Stomach (tissue), 9 donors: Measurements from ENCODE around the gene C1orf35. TPM values are rescaled to one million over a fixed set of nuclear protein-coding genes. Genes with fewer than 3 reads are reported as not detected.
A peak's percentile ranks its signal among the peaks of the same experiment; 100 is the strongest.

ENCODE experiments used
- DNase-seq, 2 donors: peaks; one replicate each; pipeline versions ENCODE4 v3.0.0 to v3.0.0-alpha.2; 2013 to 2019
- H3K27ac ChIP-seq, 5 donors: fragments of 200-600 bp in 4 of 5; sonication (generic) in 4 of 5; one replicate each; pipeline ENCODE4 v1.5.1; 2013 to 2019; ENCODE audit warnings: mild to moderate bottlenecking in 1 of 5, moderate library complexity in 1 of 5
- H3K27me3 ChIP-seq, 3 donors: fragments of 200-600 bp; sonication (generic); one replicate each; pipeline ENCODE4 v1.5.1; 2017 to 2019; ENCODE audit warnings: mixed run types in 1 of 3
- H3K36me3 ChIP-seq, 4 donors: fragments of 200-600 bp; sonication (generic); 1 replicate in 3 of 4; 2 replicates in 1 of 4; pipeline ENCODE4 v1.5.1; 2016 to 2019
- H3K4me1 ChIP-seq, 4 donors: fragments of 200-600 bp; sonication (generic); one replicate each; pipeline ENCODE4 v1.5.1; 2016 to 2019
- H3K4me3 ChIP-seq, 4 donors: fragments of 200-600 bp; sonication (generic) in 3 of 4; one replicate each; pipeline ENCODE4 v1.5.1; 2016 to 2019; ENCODE audit warnings: mild to moderate bottlenecking in 1 of 4
- H3K9me3 ChIP-seq, 4 donors: fragments of 200-600 bp; sonication (generic); one replicate each; pipeline ENCODE4 v1.5.1; 2016 to 2019
- EP300 ChIP-seq: sonication (generic); formaldehyde crosslinking; IDR thresholded peaks from one replicate; pipeline ENCODE4 v1.6.1; 2017; ENCODE audit warnings: antibody characterized with exemption
- POLR2A ChIP-seq, 4 donors: fragments of 450-650 bp; IDR thresholded peaks; one replicate each; pipeline ENCODE4 v1.6.1; 2016; ENCODE audit warnings: antibody characterized with exemption in 4 of 4, control low read depth in 2 of 4, mild to moderate bottlenecking in 1 of 4, moderate library complexity in 1 of 4
- POLR2AphosphoS5 ChIP-seq, 3 donors: sonication (generic); formaldehyde crosslinking; IDR thresholded peaks; one replicate each; pipeline ENCODE4 v1.6.1; 2016; ENCODE audit warnings: antibody characterized with exemption in 3 of 3
- WGBS, 5 donors: extraction: QIAGEN DNeasy Blood & Tissue Kit in 3 of 5; methylation state at CpG; one replicate each; pipeline versions ENCODE4 v1.1.5 to v1.1.7; 2013 to 2018; 5-methylcytosine and 5-hydroxymethylcytosine counted together
- intact Hi-C: fragments of 100-400 bp; cut with DNase I; formaldehyde crosslinking; loops from one replicate; pipeline ENCODE4 v1.15.1; 2023; ENCODE audit warnings: low total_unique reads
- polyA plus RNA-seq, 3 donors: library from polyadenylated mRNA; stranded (reverse); fragments of 200-250 nt; gene quantifications; one replicate each; pipeline ENCODE4 v1.2.3, GENCODE V29; 2013
- total RNA-seq, 5 donors: library from RNA; depleted of rRNA; stranded (reverse); fragments of >200 nt; gene quantifications; one replicate each; pipeline versions ENCODE4 v1.1.0 to v1.2.3, GENCODE V29; 2014 to 2016
- TF ChIP-seq, protein P1 (sequence below), 7 experiments: fragments of 450-650 bp in 4 of 7; fragments of 200-600 bp in 3 of 7; sonication (generic) in 3 of 7; IDR thresholded peaks; one replicate each; pipeline ENCODE4 v1.5.1; 2016 to 2019; ENCODE audit warnings: antibody characterized with exemption in 7 of 7, control low read depth in 2 of 7, mild to moderate bottlenecking in 1 of 7
- donor health status: healthy with polysubstance abuse.
- donor health status: Bipolar disorder and iron deficiency.
- donor health status: healthy.

C1orf35 gene
- total and polyA plus RNA-seq, 8 donors: 0.58 to 94.7 (median 11.8) TPM

DNA sequence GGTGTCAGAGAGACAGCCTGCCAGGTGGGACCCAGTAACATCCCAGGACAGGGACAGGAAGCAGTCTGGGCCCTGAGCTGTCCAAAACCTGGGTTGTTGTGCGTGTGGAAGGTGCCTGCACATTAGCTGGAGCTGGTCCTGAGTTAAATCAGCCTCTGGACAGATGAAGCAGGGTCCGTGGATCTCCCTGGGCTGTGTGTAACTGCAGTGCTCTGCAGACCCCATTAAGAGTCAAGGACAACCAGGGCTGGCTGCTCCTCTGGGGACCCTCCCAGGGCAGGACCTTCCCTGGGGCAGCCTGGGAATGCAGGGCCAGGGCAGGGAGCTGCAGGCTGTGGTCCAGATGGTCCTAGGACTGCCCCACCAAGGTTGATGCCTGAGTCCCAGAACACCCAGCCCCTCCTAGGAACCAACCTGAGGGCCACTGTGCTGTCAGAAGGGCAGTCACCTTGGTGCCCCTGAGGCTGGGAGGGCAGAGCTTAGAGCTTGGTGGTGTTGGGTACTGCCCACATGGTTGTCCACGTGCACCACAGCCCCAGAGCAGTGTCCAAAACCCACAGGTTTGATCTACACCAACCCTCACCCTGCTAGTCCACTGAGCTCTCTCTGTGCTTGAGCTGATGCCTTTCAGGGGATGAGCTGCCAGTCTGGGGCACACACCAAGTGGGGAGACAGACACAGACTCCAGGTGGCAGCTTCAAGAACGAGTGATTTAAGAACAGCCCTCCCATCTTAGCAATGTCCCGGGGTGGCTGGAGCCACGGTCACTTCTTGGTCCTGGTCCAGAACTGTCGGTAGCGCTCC, 3.1 kb upstream of the C1orf35 start:
- intact Hi-C loops: no loop called here
- Histone ChIP-seq H3K36me3 (peaks cover 14 to 33% (median 26%) of the 10 kb centered on the region in 4 donors), H3K4me1 (peaks cover 38 to 64% (median 55%) of the 10 kb centered on the region in 4 donors), H3K27ac (no peak overlapping the region), H3K27me3 (no peaks in the 10 kb centered on the region), H3K4me3 (no peak overlapping the region), H3K9me3 (no peaks in the 10 kb centered on the region)
- no peak for TF ChIP-seq POLR2A (IDR thresholded peaks at IDR 0.05)
- TF ChIP-seq POLR2AphosphoS5 (IDR thresholded peaks at IDR 0.05): no peak
- TF ChIP-seq EP300: no peak
- TF ChIP-seq, protein P1, sequence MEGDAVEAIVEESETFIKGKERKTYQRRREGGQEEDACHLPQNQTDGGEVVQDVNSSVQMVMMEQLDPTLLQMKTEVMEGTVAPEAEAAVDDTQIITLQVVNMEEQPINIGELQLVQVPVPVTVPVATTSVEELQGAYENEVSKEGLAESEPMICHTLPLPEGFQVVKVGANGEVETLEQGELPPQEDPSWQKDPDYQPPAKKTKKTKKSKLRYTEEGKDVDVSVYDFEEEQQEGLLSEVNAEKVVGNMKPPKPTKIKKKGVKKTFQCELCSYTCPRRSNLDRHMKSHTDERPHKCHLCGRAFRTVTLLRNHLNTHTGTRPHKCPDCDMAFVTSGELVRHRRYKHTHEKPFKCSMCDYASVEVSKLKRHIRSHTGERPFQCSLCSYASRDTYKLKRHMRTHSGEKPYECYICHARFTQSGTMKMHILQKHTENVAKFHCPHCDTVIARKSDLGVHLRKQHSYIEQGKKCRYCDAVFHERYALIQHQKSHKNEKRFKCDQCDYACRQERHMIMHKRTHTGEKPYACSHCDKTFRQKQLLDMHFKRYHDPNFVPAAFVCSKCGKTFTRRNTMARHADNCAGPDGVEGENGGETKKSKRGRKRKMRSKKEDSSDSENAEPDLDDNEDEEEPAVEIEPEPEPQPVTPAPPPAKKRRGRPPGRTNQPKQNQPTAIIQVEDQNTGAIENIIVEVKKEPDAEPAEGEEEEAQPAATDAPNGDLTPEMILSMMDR (IDR thresholded peaks at IDR 0.05): no peak
- no peak for DNase-seq
- 82 to 89% (median 85%) methylated on average over 3 to 8 of the region's 8 CpGs for WGBS, 5 donors

DNA sequence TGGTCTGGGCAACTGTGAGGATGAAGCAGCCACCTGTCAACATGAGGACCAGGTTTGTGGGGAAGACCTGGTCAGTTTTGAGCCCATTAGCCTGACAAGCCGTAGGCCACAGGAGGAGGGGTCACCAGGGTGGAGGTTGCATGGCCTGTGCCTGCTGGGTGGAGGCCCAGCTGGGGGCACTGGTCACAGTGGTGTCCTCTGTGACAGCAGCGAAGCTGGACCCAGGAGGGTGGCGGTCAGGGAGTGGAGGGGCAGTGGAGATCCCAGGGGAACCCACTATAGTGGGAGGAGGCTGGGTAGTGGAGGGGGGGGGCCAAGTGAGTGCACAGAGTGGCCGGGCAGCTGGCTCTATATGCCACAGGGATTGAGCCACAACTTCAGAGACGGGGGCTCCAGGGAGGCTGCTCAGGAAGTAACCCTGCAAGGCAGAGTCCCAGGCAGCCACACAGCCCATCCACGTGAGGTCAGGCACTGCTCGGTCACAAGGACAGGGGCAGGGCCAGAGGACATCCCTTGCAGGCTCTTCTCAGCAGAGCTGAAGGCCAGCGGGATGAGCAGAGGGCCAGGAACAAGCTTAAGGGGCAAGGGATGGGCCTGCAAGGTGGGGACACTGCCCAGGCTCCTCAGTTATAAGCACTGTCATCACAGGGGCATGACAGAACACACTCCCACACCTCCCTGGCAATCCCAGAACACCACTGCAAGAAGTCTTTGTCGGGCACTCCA, 2.3 kb upstream of the C1orf35 start:
- no peak for DNase-seq
- TF ChIP-seq POLR2AphosphoS5 (IDR thresholded peaks at IDR 0.05) (no peak), EP300 (no peak), POLR2A (IDR thresholded peaks at IDR 0.05) (no peak)
- TF ChIP-seq, protein P1 (IDR thresholded peaks at IDR 0.05): no peak
- Histone ChIP-seq H3K36me3 (peaks cover 20 to 40% (median 33%) of the 10 kb centered on the region in 4 donors), H3K9me3 (no peaks in the 10 kb centered on the region), H3K4me3 (no peak overlapping the region), H3K27ac (peak overlapping the region in 1 of 5 donors; percentile 9), H3K27me3 (no peaks in the 10 kb centered on the region), H3K4me1 (peaks cover 39 to 62% (median 57%) of the 10 kb centered on the region in 4 donors)
- 71 to 81% (median 77%) methylated on average over 8 to 9 of the region's 9 CpGs for WGBS, 5 donors
- intact Hi-C loops: no loop called here

DNA sequence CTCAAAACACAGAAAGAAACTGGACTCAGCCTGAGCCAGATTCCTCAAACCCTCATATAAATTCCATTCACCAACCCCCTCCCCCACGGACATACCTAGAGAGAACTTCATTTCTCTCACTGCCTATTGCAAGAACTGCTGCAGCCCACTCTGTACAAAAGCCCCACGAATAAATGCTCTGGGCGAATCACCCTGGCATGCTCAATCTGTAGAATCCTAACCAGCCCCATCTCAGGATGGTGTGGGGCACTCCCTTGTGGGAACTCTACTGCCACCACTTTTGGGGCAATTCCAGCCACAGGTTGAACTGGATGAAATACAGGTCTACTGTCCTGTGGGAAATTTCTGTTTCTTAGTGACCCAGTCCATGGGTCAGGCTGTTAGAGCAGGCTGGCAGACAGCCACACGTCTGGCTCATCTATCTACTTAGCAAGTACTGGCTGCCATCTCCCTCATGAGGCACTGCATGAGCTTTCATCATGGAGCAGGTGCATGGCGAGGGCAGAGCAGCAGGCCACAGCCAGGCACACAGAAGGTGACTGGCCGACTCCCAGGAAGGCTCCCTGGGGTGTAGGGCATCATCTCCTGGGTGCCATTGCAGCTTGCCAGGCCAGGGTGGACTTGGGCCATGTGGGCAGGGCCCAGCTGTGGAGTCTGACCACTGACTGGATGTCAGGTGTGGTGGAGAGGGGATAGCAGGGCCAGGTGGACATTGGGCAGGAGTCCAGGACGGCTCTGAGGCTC, 1.6 kb upstream of the C1orf35 start:
- 57 to 72% (median 62%) methylated on average over 5 to 7 of the region's 7 CpGs for WGBS, 5 donors
- Histone ChIP-seq H3K27me3 (no peaks in the 10 kb centered on the region), H3K36me3 (peaks cover 27 to 48% (median 40%) of the 10 kb centered on the region in 4 donors), H3K4me3 (no peak overlapping the region), H3K4me1 (peaks cover 32 to 55% (median 53%) of the 10 kb centered on the region in 4 donors), H3K27ac (peak overlapping the region in 2 of 5 donors; percentile 90 to 96), H3K9me3 (no peaks in the 10 kb centered on the region)
- intact Hi-C loops: no loop called here
- TF ChIP-seq EP300 (no peak), POLR2AphosphoS5 (IDR thresholded peaks at IDR 0.05) (no peak), POLR2A (IDR thresholded peaks at IDR 0.05) (no peak)
- TF ChIP-seq, protein P1 (IDR thresholded peaks at IDR 0.05): no peak
- DNase-seq: no peak
